SK-N-SH treated with all-trans-retinoic acid at 6 μM for 48 hours (cell line): ENCODE results near the gene PRKACB.
"Not testable (repeated sequence)": the region's sequence is repeated elsewhere in the genome, so short reads cannot be mapped to it uniquely, and the experiment has no call there.

ENCODE experiments used
- ATAC-seq: fragments of 200-7000 bp; cut with Tn5 transposase; 3 replicates; pipeline ENCODE4 v1.9.1; 2020; ENCODE audit warnings: mild to moderate bottlenecking, moderate library complexity
- OSR1 ChIP-seq: fragments of 250-450 bp; sonication (Bioruptor Pico); IDR thresholded peaks from 2 replicates; pipeline ENCODE4 v1.8.0; 2022; ENCODE audit warnings: moderate library complexity, mild to moderate bottlenecking, inconsistent platforms
- PPARA ChIP-seq: fragments of 250-450 bp; sonication (Bioruptor Pico); IDR thresholded peaks from 2 replicates; pipeline ENCODE4 v1.5.0; 2020; ENCODE audit warnings: mild to moderate bottlenecking, borderline replicate concordance
- SNAI2 ChIP-seq: fragments of 250-450 bp; sonication (Bioruptor Pico); IDR thresholded peaks from 2 replicates; pipeline ENCODE4 v1.5.0; 2020; ENCODE audit warnings: mild to moderate bottlenecking, moderate library complexity
- ZNF565 ChIP-seq: fragments of 450-650 bp; formaldehyde crosslinking; conservative IDR thresholded peaks from 2 replicates; pipeline ENCODE4 v1.5.0; 2020; ENCODE audit warnings: low read depth, mild to moderate bottlenecking, moderate library complexity
- ZNF8 ChIP-seq: fragments of 450-650 bp; formaldehyde crosslinking; IDR thresholded peaks from 2 replicates; pipeline ENCODE4 v1.5.0; 2020; ENCODE audit warnings: mild to moderate bottlenecking, moderate library complexity
- TF ChIP-seq, protein P1 (sequence below): fragments of 250-450 bp; sonication (Bioruptor Pico); IDR thresholded peaks from 2 replicates; pipeline ENCODE4 v1.8.0; 2021; ENCODE audit warnings: low read depth, mild to moderate bottlenecking, moderate library complexity, borderline replicate concordance
- TF ChIP-seq, protein P2 (sequence below): fragments of 250-450 bp; sonication (Bioruptor Pico); IDR thresholded peaks from 2 replicates; pipeline ENCODE4 v1.5.1; 2021; ENCODE audit warnings: mild to moderate bottlenecking, moderate library complexity
- TF ChIP-seq, protein P3 (sequence below): fragments of 250-450 bp; sonication (Bioruptor Pico); IDR thresholded peaks from 2 replicates; pipeline ENCODE4 v1.5.1; 2020; ENCODE audit warnings: low read depth, mild to moderate bottlenecking, moderate library complexity

The PRKACB gene

DNA sequence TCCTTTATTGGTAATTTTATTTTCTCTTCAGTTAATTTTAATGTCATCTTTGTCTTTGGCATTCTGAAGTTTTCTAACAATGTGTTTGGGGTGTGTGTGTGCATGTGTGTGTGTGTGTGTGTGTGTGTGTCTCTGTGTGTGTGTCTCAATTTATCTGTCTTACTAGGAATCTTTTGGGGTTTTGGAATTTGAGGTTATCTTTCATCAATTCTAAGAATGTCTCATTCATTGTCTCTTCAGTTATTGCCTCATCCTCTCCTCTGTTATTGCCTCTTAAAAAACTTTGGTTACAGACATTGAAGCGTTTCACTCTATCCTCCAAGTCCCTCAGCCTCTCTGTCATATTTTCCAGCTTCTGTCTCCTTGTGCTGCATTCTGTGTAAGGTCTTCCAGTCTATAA is 139.3 kb downstream of the PRKACB start:
- ATAC-seq = no peak
- TF ChIP-seq SNAI2 = no peak
- TF ChIP-seq, protein P1, sequence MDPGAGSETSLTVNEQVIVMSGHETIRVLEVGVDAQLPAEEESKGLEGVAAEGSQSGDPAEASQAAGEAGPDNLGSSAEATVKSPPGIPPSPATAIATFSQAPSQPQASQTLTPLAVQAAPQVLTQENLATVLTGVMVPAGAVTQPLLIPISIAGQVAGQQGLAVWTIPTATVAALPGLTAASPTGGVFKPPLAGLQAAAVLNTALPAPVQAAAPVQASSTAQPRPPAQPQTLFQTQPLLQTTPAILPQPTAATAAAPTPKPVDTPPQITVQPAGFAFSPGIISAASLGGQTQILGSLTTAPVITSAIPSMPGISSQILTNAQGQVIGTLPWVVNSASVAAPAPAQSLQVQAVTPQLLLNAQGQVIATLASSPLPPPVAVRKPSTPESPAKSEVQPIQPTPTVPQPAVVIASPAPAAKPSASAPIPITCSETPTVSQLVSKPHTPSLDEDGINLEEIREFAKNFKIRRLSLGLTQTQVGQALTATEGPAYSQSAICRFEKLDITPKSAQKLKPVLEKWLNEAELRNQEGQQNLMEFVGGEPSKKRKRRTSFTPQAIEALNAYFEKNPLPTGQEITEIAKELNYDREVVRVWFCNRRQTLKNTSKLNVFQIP (CRISPR knock-in tag) = no peak
- TF ChIP-seq, protein P2, sequence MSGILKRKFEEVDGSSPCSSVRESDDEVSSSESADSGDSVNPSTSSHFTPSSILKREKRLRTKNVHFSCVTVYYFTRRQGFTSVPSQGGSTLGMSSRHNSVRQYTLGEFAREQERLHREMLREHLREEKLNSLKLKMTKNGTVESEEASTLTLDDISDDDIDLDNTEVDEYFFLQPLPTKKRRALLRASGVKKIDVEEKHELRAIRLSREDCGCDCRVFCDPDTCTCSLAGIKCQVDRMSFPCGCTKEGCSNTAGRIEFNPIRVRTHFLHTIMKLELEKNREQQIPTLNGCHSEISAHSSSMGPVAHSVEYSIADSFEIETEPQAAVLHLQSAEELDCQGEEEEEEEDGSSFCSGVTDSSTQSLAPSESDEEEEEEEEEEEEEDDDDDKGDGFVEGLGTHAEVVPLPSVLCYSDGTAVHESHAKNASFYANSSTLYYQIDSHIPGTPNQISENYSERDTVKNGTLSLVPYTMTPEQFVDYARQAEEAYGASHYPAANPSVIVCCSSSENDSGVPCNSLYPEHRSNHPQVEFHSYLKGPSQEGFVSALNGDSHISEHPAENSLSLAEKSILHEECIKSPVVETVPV (CRISPR knock-in tag) = no peak
- no peak for TF ChIP-seq PPARA
- TF ChIP-seq OSR1 = no peak
- TF ChIP-seq ZNF565 (CRISPR knock-in tag) = no peak

DNA sequence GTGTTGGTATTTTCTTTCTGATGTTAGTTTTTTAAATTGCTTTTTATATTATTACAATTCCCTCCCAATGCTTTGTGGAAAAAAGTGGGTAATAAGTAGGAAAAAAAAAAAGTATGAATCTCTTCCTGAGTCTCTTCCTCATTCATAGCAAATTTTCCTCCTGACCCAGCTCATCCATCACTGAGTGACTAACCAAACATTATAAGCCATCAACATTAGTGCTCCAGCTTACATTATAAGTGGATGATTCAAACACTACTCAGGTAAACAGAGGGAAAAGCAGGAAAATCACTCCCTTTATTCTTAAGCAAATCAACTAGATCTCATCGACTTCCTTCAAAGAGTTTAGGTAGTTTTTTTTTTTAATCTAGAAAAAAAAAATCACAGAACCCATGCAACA is 142.0 kb downstream of the PRKACB start:
- ATAC-seq = no peak

DNA sequence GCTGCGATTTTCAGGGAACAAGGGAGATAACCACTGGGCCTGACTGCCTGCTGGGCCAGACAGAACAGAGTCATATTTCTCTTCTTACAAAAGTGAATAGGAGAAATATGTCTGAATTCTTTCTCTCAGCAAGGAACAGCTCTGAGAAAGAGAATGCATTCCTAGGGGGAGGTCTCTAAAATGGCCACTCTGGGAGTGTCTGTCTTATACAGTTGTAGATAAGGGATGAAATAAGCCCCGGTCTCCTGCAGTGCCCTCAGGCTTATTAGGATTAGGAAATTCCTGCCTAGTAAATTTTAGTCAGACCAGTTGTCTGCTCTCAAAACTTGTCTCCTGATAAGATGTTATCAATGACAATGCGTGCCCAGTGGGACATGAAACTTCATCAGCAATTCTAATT is 143.3 kb downstream of the PRKACB start:
- not testable (repeated sequence) for ATAC-seq

More for the DNA sequence above, 142.0 kb downstream of the PRKACB start:
- TF ChIP-seq, protein P3, sequence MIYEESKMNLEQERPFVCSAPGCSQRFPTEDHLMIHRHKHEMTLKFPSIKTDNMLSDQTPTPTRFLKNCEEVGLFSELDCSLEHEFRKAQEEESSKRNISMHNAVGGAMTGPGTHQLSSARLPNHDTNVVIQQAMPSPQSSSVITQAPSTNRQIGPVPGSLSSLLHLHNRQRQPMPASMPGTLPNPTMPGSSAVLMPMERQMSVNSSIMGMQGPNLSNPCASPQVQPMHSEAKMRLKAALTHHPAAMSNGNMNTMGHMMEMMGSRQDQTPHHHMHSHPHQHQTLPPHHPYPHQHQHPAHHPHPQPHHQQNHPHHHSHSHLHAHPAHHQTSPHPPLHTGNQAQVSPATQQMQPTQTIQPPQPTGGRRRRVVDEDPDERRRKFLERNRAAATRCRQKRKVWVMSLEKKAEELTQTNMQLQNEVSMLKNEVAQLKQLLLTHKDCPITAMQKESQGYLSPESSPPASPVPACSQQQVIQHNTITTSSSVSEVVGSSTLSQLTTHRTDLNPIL (CRISPR knock-in tag) = no peak
- no peak for TF ChIP-seq ZNF8 (CRISPR knock-in tag)
